GM21528 (cell line): ENCODE results near the gene SMIM23.

ENCODE experiments used
- ATAC-seq: cut with Tn5 transposase; IDR thresholded peaks from one replicate; pipeline ENCODE4 v1.9.1; 2021; ENCODE audit warnings: mild to moderate bottlenecking, moderate library complexity; ENCODE audit not compliant: unreplicated experiment, low FRiP score

The SMIM23 gene

GRCh38 chr5:171813270-171813669 is 27.7 kb downstream of the SMIM23 start:
- no peak for ATAC-seq

GRCh38 chr5:171813813-171814490 is 28.3 kb downstream of the SMIM23 start:
- no peak for ATAC-seq

GRCh38 chr5:171816666-171817065 is 31.0 kb downstream of the SMIM23 start:
- no peak for ATAC-seq

GRCh38 chr5:171820561-171820960 is 34.9 kb downstream of the SMIM23 start:
- ATAC-seq = no peak

GRCh38 chr5:171821286-171821685 is 35.7 kb downstream of the SMIM23 start:
- ATAC-seq = no peak

GRCh38 chr5:171823269-171823668 is 37.7 kb downstream of the SMIM23 start:
- ATAC-seq = no peak

- no peak for ATAC-seq
These were observed 39.4 kb downstream of the SMIM23 start for GRCh38 chr5:171825051-171825450.

- no peak for ATAC-seq
These were observed 40.5 kb downstream of the SMIM23 start for GRCh38 chr5:171826132-171826531.

GRCh38 chr5:171827162-171827561 is 41.5 kb downstream of the SMIM23 start:
- no peak for ATAC-seq

- no peak for ATAC-seq
These were observed 45.1 kb downstream of the SMIM23 start for GRCh38 chr5:171830686-171831085.

GRCh38 chr5:171832775-171833174 is 47.2 kb downstream of the SMIM23 start:
- no peak for ATAC-seq

GRCh38 chr5:171834461-171834860 is 48.8 kb downstream of the SMIM23 start:
- no peak for ATAC-seq

- ATAC-seq = no peak
These were observed 49.4 kb downstream of the SMIM23 start for GRCh38 chr5:171835066-171835465.

- no peak for ATAC-seq
These were observed 51.9 kb downstream of the SMIM23 start for GRCh38 chr5:171837522-171837921.

GRCh38 chr5:171838066-171838465 is 52.4 kb downstream of the SMIM23 start:
- ATAC-seq = no peak

GRCh38 chr5:171839112-171839511 is 53.5 kb downstream of the SMIM23 start:
- ATAC-seq = no peak

- no peak for ATAC-seq
These were observed 54.4 kb downstream of the SMIM23 start for GRCh38 chr5:171840066-171840465.
